GM19463 (cell line): Measurements from ENCODE around the gene MMP23B.
"Not testable (repeated sequence)": the region's sequence is repeated elsewhere in the genome, so short reads cannot be mapped to it uniquely, and the experiment has no call there.

Experiments used
- ATAC-seq: cut with Tn5 transposase; IDR thresholded peaks from one replicate; pipeline ENCODE4 v1.9.1; 2021; ENCODE audit warnings: mild to moderate bottlenecking, moderate library complexity; ENCODE audit not compliant: unreplicated experiment

Gene MMP23B

GRCh38 chr1:1631782-1632420, at the start of gene MMP23B:
MMP23B (plus strand) TSS chr1:1632173; CDS start chr1:1632219, 46 bp downstream.
- no peak for ATAC-seq

GRCh38 chr1:1582585-1583346, 49.2 kb upstream of the MMP23B start:
- ATAC-seq = no peak

GRCh38 chr1:1583347-1584010, 48.5 kb upstream of the MMP23B start:
- ATAC-seq = no peak

- no peak for ATAC-seq
These were observed 40.5 kb upstream of the MMP23B start for GRCh38 chr1:1591452-1591851.

- ATAC-seq = no peak
These were observed 38.0 kb upstream of the MMP23B start for GRCh38 chr1:1593834-1594601.

- no peak for ATAC-seq
These were observed 37.2 kb upstream of the MMP23B start for GRCh38 chr1:1594602-1595260.

- not testable (repeated sequence) for ATAC-seq
These were observed 36.6 kb upstream of the MMP23B start for GRCh38 chr1:1595341-1595740.

- no peak for ATAC-seq
These were observed 35.3 kb upstream of the MMP23B start for GRCh38 chr1:1596493-1597274.

- no peak for ATAC-seq
These were observed 34.6 kb upstream of the MMP23B start for GRCh38 chr1:1597275-1597930.

GRCh38 chr1:1598051-1598719, 33.8 kb upstream of the MMP23B start:
- no peak for ATAC-seq

GRCh38 chr1:1598720-1599029, 33.3 kb upstream of the MMP23B start:
- no peak for ATAC-seq

- ATAC-seq = no peak
These were observed 32.7 kb upstream of the MMP23B start for GRCh38 chr1:1599030-1599934.

- ATAC-seq = no peak
These were observed 31.8 kb upstream of the MMP23B start, which contains the start of gene FNDC10 for GRCh38 chr1:1599935-1600860. FNDC10 (minus strand) TSS chr1:1600135; CDS start chr1:1600015, 120 bp downstream.

- ATAC-seq = no peak
These were observed 31.0 kb upstream of the MMP23B start for GRCh38 chr1:1600861-1601563.

- ATAC-seq = no peak
These were observed 30.2 kb upstream of the MMP23B start for GRCh38 chr1:1601564-1602303.
